Thyroid gland (tissue), 4 donors: ENCODE data around the gene LPCAT1. TPM values are rescaled to one million over a fixed set of nuclear protein-coding genes. Genes with fewer than 3 reads are reported as not detected.

ENCODE experiments used
- DNase-seq, 2 donors: peaks; one replicate each; pipeline ENCODE4 v3.0.0-alpha.2; 2019
- H3K27ac ChIP-seq, 3 donors: fragments of 200-600 bp; sonication (generic); 1 replicate in 2 of 3; 2 replicates in 1 of 3; pipeline ENCODE4 v1.5.1; 2016 to 2019; ENCODE audit warnings: mild to moderate bottlenecking in 1 of 3, moderate library complexity in 1 of 3
- H3K27me3 ChIP-seq: fragments of 200-600 bp; sonication (generic); one replicate; pipeline ENCODE4 v1.5.1; 2019
- H3K36me3 ChIP-seq, 2 donors: fragments of 200-600 bp; sonication (generic); one replicate each; pipeline ENCODE4 v1.5.1; 2016 to 2019
- H3K4me1 ChIP-seq, 2 donors: fragments of 200-600 bp; sonication (generic); one replicate each; pipeline ENCODE4 v1.5.1; 2017 to 2019
- H3K4me3 ChIP-seq, 3 donors: fragments of 200-600 bp; sonication (generic); replicated peaks in 1 of 3; 1 replicate in 2 of 3; 2 replicates in 1 of 3; pipeline ENCODE4 v1.5.1; 2016; ENCODE audit warnings: mild to moderate bottlenecking in 1 of 3
- H3K9me3 ChIP-seq: fragments of 200-600 bp; sonication (generic); one replicate; pipeline ENCODE4 v1.5.1; 2017
- POLR2A ChIP-seq, 2 donors: fragments of 450-650 bp; IDR thresholded peaks; one replicate each; pipeline ENCODE4 v1.6.1; 2017; ENCODE audit warnings: antibody characterized with exemption in 2 of 2, mild to moderate bottlenecking in 2 of 2, moderate library complexity in 1 of 2
- WGBS, 2 donors: methylation state at CpG; one replicate each; pipeline ENCODE4 v1.1.5; 2017; 5-methylcytosine and 5-hydroxymethylcytosine counted together
- intact Hi-C: fragments of 100-400 bp; cut with DNase I; formaldehyde crosslinking; loops from one replicate; pipeline ENCODE4 v1.15.1; 2023
- total RNA-seq, 4 donors: library from RNA; depleted of rRNA; stranded (reverse); fragments of >200 nt; gene quantifications; one replicate each; pipeline ENCODE4 v1.2.3, GENCODE V29; 2016
- TF ChIP-seq, protein P1 (sequence below), 6 experiments: fragments of 200-600 bp in 3 of 6; fragments of 450-650 bp in 3 of 6; sonication (generic) in 3 of 6; IDR thresholded peaks; one replicate each; pipeline ENCODE4 v1.5.1; 2016 to 2019; ENCODE audit warnings: antibody characterized with exemption in 6 of 6, mild to moderate bottlenecking in 2 of 6, inconsistent platforms in 1 of 6, moderate library complexity in 1 of 6

Gene LPCAT1
- total RNA-seq, 4 donors from 2014 or later, result 30.9 to 35.7 (median 33.3) TPM

DNA sequence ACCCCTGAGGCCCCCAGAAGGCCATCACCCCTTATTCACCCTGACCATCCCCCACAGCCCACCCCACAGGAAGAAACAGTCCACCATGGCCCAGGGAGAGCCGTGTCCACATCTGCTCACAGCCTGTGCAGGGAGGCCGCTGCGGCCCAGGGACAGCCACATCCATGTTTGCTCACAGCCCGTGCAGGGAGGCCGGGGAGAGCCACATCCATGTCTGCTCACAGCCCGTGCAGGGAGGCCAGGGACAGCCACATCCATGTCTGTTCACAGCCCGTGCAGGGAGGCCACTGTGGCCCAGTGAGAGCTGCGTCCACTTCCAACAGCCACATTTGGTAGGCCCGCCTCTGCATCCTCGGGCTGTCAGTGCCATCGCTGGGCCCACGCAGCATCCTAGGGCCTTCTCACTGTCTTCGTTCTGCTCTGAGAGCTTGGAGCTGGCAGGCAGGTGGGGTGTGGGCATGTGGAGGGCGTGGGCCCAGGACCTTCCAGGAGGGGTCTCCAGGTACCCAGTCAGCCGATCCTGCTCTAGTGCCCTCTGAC lies 38.1 kb downstream of the LPCAT1 start:
- intact Hi-C loops, result no loop called here
- DNase-seq, result no peak
- WGBS, 2 donors, result 92 to 95% methylated on average over 6 to 10 of the region's 15 CpGs
- no peak for TF ChIP-seq POLR2A (IDR thresholded peaks at IDR 0.05)
- TF ChIP-seq, protein P1, sequence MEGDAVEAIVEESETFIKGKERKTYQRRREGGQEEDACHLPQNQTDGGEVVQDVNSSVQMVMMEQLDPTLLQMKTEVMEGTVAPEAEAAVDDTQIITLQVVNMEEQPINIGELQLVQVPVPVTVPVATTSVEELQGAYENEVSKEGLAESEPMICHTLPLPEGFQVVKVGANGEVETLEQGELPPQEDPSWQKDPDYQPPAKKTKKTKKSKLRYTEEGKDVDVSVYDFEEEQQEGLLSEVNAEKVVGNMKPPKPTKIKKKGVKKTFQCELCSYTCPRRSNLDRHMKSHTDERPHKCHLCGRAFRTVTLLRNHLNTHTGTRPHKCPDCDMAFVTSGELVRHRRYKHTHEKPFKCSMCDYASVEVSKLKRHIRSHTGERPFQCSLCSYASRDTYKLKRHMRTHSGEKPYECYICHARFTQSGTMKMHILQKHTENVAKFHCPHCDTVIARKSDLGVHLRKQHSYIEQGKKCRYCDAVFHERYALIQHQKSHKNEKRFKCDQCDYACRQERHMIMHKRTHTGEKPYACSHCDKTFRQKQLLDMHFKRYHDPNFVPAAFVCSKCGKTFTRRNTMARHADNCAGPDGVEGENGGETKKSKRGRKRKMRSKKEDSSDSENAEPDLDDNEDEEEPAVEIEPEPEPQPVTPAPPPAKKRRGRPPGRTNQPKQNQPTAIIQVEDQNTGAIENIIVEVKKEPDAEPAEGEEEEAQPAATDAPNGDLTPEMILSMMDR (IDR thresholded peaks at IDR 0.05), result no peak
- H3K27me3 ChIP-seq, result no peaks in the 10 kb centered on the region
- H3K27ac ChIP-seq, result no peak overlapping the region
- H3K4me1 ChIP-seq, result no peaks in the 10 kb centered on the region
- H3K9me3 ChIP-seq, result no peaks in the 10 kb centered on the region
- H3K36me3 ChIP-seq, result peaks cover 3 to 13% of the 10 kb centered on the region in 2 donors
- no peak overlapping the region for H3K4me3 ChIP-seq

GRCh38 chr5:1484730-1485578 lies 38.8 kb downstream of the LPCAT1 start:
- no peaks in the 10 kb centered on the region for H3K9me3 ChIP-seq
- TF ChIP-seq, protein P1 (IDR thresholded peaks at IDR 0.05), result no peak
- TF ChIP-seq POLR2A (IDR thresholded peaks at IDR 0.05), result no peak
- intact Hi-C loops, result no loop called here
- no peaks in the 10 kb centered on the region for H3K27me3 ChIP-seq
- peaks cover 3 to 13% of the 10 kb centered on the region in 2 donors for H3K36me3 ChIP-seq
- no peaks in the 10 kb centered on the region for H3K4me1 ChIP-seq
- 85 to 94% methylated on average over 4 to 19 of the region's 20 CpGs for WGBS, 2 donors
- H3K4me3 ChIP-seq, result no peak overlapping the region
- H3K27ac ChIP-seq, result no peak overlapping the region
- no peak for DNase-seq

DNA sequence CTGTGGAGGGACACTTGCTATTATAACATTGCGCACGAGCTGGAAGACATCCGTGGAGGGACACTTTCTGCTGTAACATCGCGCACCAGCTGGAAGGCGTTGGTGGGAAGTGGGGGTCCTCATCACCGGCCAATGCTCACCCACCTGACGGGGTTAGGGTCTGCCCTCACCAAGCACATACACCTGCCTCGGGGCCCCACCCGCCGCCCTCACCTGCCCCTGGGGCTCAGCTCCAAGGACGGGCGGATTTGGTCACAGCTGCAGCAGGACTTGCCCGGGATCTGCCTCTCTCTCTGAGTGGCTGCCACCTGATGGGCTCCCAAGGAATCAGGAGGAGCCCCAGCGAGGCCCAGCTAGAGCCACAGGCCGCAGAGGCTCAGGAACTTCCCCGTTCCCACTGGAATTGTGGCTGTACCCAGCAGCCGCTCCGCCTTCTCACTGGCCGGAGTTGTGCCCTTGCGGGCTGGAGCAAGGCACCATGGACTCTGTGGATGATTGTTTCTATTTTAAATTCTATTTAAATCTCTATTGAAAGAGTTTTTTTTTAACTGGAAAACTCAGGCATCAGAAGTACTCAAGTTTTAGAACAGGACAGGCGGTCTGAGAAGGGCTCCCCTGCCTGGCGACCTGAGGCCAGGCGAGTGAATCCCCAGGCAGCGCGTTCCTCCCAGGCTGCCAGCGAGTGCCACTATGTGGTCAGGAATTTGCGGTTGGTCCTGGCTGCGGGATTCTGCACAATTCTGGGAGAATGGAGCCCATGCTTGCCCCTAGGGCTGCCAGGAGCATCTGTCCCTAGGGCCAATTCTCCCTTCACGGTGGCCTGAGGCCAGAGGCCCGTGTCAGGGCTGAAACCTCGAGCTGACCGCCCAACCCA lies 39.7 kb downstream of the LPCAT1 start:
- H3K27me3 ChIP-seq, result no peaks in the 10 kb centered on the region
- H3K27ac ChIP-seq, result no peak overlapping the region
- no peak for TF ChIP-seq POLR2A (IDR thresholded peaks at IDR 0.05)
- TF ChIP-seq, protein P1 (IDR thresholded peaks at IDR 0.05), result no peak
- H3K9me3 ChIP-seq, result no peaks in the 10 kb centered on the region
- intact Hi-C loops, result no loop called here
- no peak for DNase-seq
- no peaks in the 10 kb centered on the region for H3K4me1 ChIP-seq
- no peak overlapping the region for H3K4me3 ChIP-seq
- peaks cover 3 to 13% of the 10 kb centered on the region in 2 donors for H3K36me3 ChIP-seq
- WGBS, 2 donors, result 93 to 96% methylated on average over 21 to 33 of the region's 33 CpGs

GRCh38 chr5:1483064-1483463 lies 40.7 kb downstream of the LPCAT1 start:
- Histone ChIP-seq H3K36me3 (peaks cover 3 to 13% of the 10 kb centered on the region in 2 donors), H3K27me3 (no peaks in the 10 kb centered on the region), H3K27ac (no peak overlapping the region), H3K4me3 (no peak overlapping the region), H3K9me3 (no peaks in the 10 kb centered on the region), H3K4me1 (no peaks in the 10 kb centered on the region)
- intact Hi-C loops, result no loop called here
- WGBS, 2 donors, result 93% methylated on average over 13 of the region's 13 CpGs
- TF ChIP-seq, protein P1 (IDR thresholded peaks at IDR 0.05), result no peak
- TF ChIP-seq POLR2A (IDR thresholded peaks at IDR 0.05), result no peak
- DNase-seq, result no peak
